ENCODE measurements around the gene ATAD5.
"Not testable (repeated sequence)": the region's sequence is repeated elsewhere in the genome, so short reads cannot be mapped to it uniquely, and the experiment has no call there.

The ATAD5 gene

GRCh38 chr17:30927756-30928155 lies 96.0 kb downstream of the ATAD5 start:
- ChIA-PET POLR2A (no interaction called here), CTCF (interaction anchor here (0.9 to 1.3 kb wide), 2 partner anchors 9 to 21 kb away, joined by 3 read pairs; no protein-coding TSS in a partner anchor)
- H3K27me3 ChIP-seq (replicated peaks in 2 of 5; ENCODE audit: control insufficient read depth in 4 of 5, insufficient read depth in 5 of 5, low read length in 4 of 5), result peaks cover 0 to 28% (median 8%) of the 10 kb centered on the region in 5 experiments
- no peak overlapping the region for H3K4me3 ChIP-seq (ENCODE audit: control insufficient read depth in 1 of 7, extremely low read depth in 1 of 7, insufficient read depth in 4 of 7, low read depth in 2 of 7, low read length in 6 of 7)
- H3K9me3 ChIP-seq (ENCODE audit: control extremely low read depth in 1 of 5, control insufficient read depth in 4 of 5, insufficient read depth in 2 of 5, low read depth in 1 of 5, low read length in 4 of 5), result no peaks in the 10 kb centered on the region
- no peak for DNase-seq
- H3K4me1 ChIP-seq (ENCODE audit: control extremely low read depth in 1 of 4, control insufficient read depth in 4 of 4, insufficient read depth in 4 of 4, low read length in 3 of 4), result peaks cover 0 to 2% (median under 1%) of the 10 kb centered on the region in 4 experiments
- H3K36me3 ChIP-seq (ENCODE audit: control insufficient read depth in 4 of 4, insufficient read depth in 4 of 4, low read length in 3 of 4), result no peaks in the 10 kb centered on the region
- no peak overlapping the region for H3K27ac ChIP-seq (ENCODE audit: insufficient read depth in 1 of 2, low read depth in 1 of 2, low read length in 2 of 2, poor library complexity in 1 of 2, severe bottlenecking in 2 of 2)
- WGBS (ENCODE audit: insufficient coverage), result 100% methylated on average over 2 of the region's 5 CpGs

- Histone ChIP-seq H3K27ac (ENCODE audit: insufficient read depth in 1 of 2, low read depth in 1 of 2, low read length in 2 of 2, poor library complexity in 1 of 2, severe bottlenecking in 2 of 2) (no peak overlapping the region), H3K27me3 (replicated peaks in 2 of 5; ENCODE audit: control insufficient read depth in 4 of 5, insufficient read depth in 5 of 5, low read length in 4 of 5) (peaks cover 0 to 19% (median 6%) of the 10 kb centered on the region in 5 experiments), H3K4me3 (ENCODE audit: control insufficient read depth in 1 of 7, extremely low read depth in 1 of 7, insufficient read depth in 4 of 7, low read depth in 2 of 7, low read length in 6 of 7) (no peak overlapping the region), H3K9me3 (ENCODE audit: control extremely low read depth in 1 of 5, control insufficient read depth in 4 of 5, insufficient read depth in 2 of 5, low read depth in 1 of 5, low read length in 4 of 5) (no peaks in the 10 kb centered on the region), H3K4me1 (ENCODE audit: control extremely low read depth in 1 of 4, control insufficient read depth in 4 of 4, insufficient read depth in 4 of 4, low read length in 3 of 4) (no peaks in the 10 kb centered on the region), H3K36me3 (ENCODE audit: control insufficient read depth in 4 of 4, insufficient read depth in 4 of 4, low read length in 3 of 4) (no peaks in the 10 kb centered on the region)
- ChIA-PET CTCF (interaction anchor here (0.9 to 1.3 kb wide), 2 partner anchors 9 to 21 kb away, joined by 3 read pairs; no protein-coding TSS in a partner anchor), POLR2A (no interaction called here)
- WGBS (ENCODE audit: insufficient coverage), result no CpG with 5 or more reads among the region's 3 CpGs
- DNase-seq, result no peak
Measured at GRCh38 chr17:30928584-30928983, 96.8 kb downstream of the ATAD5 start.

GRCh38 chr17:30929081-30929633 lies 97.4 kb downstream of the ATAD5 start:
- Histone ChIP-seq H3K36me3 (ENCODE audit: control insufficient read depth in 4 of 4, insufficient read depth in 4 of 4, low read length in 3 of 4) (no peaks in the 10 kb centered on the region), H3K4me3 (ENCODE audit: control insufficient read depth in 1 of 7, extremely low read depth in 1 of 7, insufficient read depth in 4 of 7, low read depth in 2 of 7, low read length in 6 of 7) (no peak overlapping the region), H3K9me3 (ENCODE audit: control extremely low read depth in 1 of 5, control insufficient read depth in 4 of 5, insufficient read depth in 2 of 5, low read depth in 1 of 5, low read length in 4 of 5) (no peaks in the 10 kb centered on the region), H3K4me1 (ENCODE audit: control extremely low read depth in 1 of 4, control insufficient read depth in 4 of 4, insufficient read depth in 4 of 4, low read length in 3 of 4) (no peaks in the 10 kb centered on the region), H3K27ac (ENCODE audit: insufficient read depth in 1 of 2, low read depth in 1 of 2, low read length in 2 of 2, poor library complexity in 1 of 2, severe bottlenecking in 2 of 2) (no peak overlapping the region), H3K27me3 (replicated peaks in 2 of 5; ENCODE audit: control insufficient read depth in 4 of 5, insufficient read depth in 5 of 5, low read length in 4 of 5) (peaks cover 0 to 14% (median 4%) of the 10 kb centered on the region in 5 experiments)
- ChIA-PET POLR2A (no interaction called here), CTCF (no interaction called here)
- WGBS (ENCODE audit: insufficient coverage), result 96% methylated on average over 7 of the region's 8 CpGs
- DNase-seq, result no peak

GRCh38 chr17:30929861-30930260 lies 98.1 kb downstream of the ATAD5 start:
- POLR2A ChIA-PET, result interaction anchor here (0.6 kb wide), 1 partner anchor 177 kb away, joined by 3 read pairs; no protein-coding TSS in a partner anchor
- DNase-seq; H3K4me1 ChIP-seq (ENCODE audit: control extremely low read depth in 1 of 4, control insufficient read depth in 4 of 4, insufficient read depth in 4 of 4, low read length in 3 of 4); H3K27ac ChIP-seq (ENCODE audit: insufficient read depth in 1 of 2, low read depth in 1 of 2, low read length in 2 of 2, poor library complexity in 1 of 2, severe bottlenecking in 2 of 2); H3K27me3 ChIP-seq (replicated peaks in 2 of 5; ENCODE audit: control insufficient read depth in 4 of 5, insufficient read depth in 5 of 5, low read length in 4 of 5); CTCF ChIA-PET; H3K4me3 ChIP-seq (ENCODE audit: control insufficient read depth in 1 of 7, extremely low read depth in 1 of 7, insufficient read depth in 4 of 7, low read depth in 2 of 7, low read length in 6 of 7); H3K9me3 ChIP-seq (ENCODE audit: control extremely low read depth in 1 of 5, control insufficient read depth in 4 of 5, insufficient read depth in 2 of 5, low read depth in 1 of 5, low read length in 4 of 5); H3K36me3 ChIP-seq (ENCODE audit: control insufficient read depth in 4 of 4, insufficient read depth in 4 of 4, low read length in 3 of 4): not testable (repeated sequence)
- 100% methylated on average over 2 of the region's 3 CpGs for WGBS (ENCODE audit: insufficient coverage)

- H3K4me3 ChIP-seq (ENCODE audit: control insufficient read depth in 1 of 7, extremely low read depth in 1 of 7, insufficient read depth in 4 of 7, low read depth in 2 of 7, low read length in 6 of 7), result no peak overlapping the region
- H3K9me3 ChIP-seq (ENCODE audit: control extremely low read depth in 1 of 5, control insufficient read depth in 4 of 5, insufficient read depth in 2 of 5, low read depth in 1 of 5, low read length in 4 of 5), result no peaks in the 10 kb centered on the region
- no peaks in the 10 kb centered on the region for H3K36me3 ChIP-seq (ENCODE audit: control insufficient read depth in 4 of 4, insufficient read depth in 4 of 4, low read length in 3 of 4)
- WGBS (ENCODE audit: insufficient coverage), result 100% methylated on average over 3 of the region's 3 CpGs
- H3K4me1 ChIP-seq (ENCODE audit: control extremely low read depth in 1 of 4, control insufficient read depth in 4 of 4, insufficient read depth in 4 of 4, low read length in 3 of 4), result no peaks in the 10 kb centered on the region
- POLR2A ChIA-PET, result no interaction called here
- CTCF ChIA-PET, result interaction anchor here (0.6 to 1.1 kb wide), 2 partner anchors 14 to 285 kb away, joined by 3 read pairs; no protein-coding TSS in a partner anchor
- no peak for DNase-seq
- peaks cover 0 to 7% (median 3%) of the 10 kb centered on the region in 5 experiments for H3K27me3 ChIP-seq (replicated peaks in 2 of 5; ENCODE audit: control insufficient read depth in 4 of 5, insufficient read depth in 5 of 5, low read length in 4 of 5)
- no peak overlapping the region for H3K27ac ChIP-seq (ENCODE audit: insufficient read depth in 1 of 2, low read depth in 1 of 2, low read length in 2 of 2, poor library complexity in 1 of 2, severe bottlenecking in 2 of 2)
Measured at GRCh38 chr17:30930495-30930894, 98.7 kb downstream of the ATAD5 start.

GRCh38 chr17:30931582-30931981 lies 99.8 kb downstream of the ATAD5 start:
- WGBS (ENCODE audit: insufficient coverage), result 98% methylated on average over 7 of the region's 8 CpGs
- H3K27ac ChIP-seq (ENCODE audit: insufficient read depth in 1 of 2, low read depth in 1 of 2, low read length in 2 of 2, poor library complexity in 1 of 2, severe bottlenecking in 2 of 2); H3K4me3 ChIP-seq (ENCODE audit: control insufficient read depth in 1 of 7, extremely low read depth in 1 of 7, insufficient read depth in 4 of 7, low read depth in 2 of 7, low read length in 6 of 7); H3K36me3 ChIP-seq (ENCODE audit: control insufficient read depth in 4 of 4, insufficient read depth in 4 of 4, low read length in 3 of 4); H3K9me3 ChIP-seq (ENCODE audit: control extremely low read depth in 1 of 5, control insufficient read depth in 4 of 5, insufficient read depth in 2 of 5, low read depth in 1 of 5, low read length in 4 of 5); H3K4me1 ChIP-seq (ENCODE audit: control extremely low read depth in 1 of 4, control insufficient read depth in 4 of 4, insufficient read depth in 4 of 4, low read length in 3 of 4); H3K27me3 ChIP-seq (replicated peaks in 2 of 5; ENCODE audit: control insufficient read depth in 4 of 5, insufficient read depth in 5 of 5, low read length in 4 of 5); DNase-seq: not testable (repeated sequence)
- ChIA-PET POLR2A (interaction anchor here (0.6 to 0.9 kb wide), 2 partner anchors 32 to 40 kb away, joined by 3 read pairs; no protein-coding TSS in a partner anchor), CTCF (interaction anchor here (0.5 to 1.1 kb wide), 5 partner anchors 8 to 995 kb away, joined by 3 to 4 read pairs (median 3); no protein-coding TSS in a partner anchor)

- ChIA-PET POLR2A (no interaction called here), CTCF (no interaction called here)
- no peak overlapping the region for H3K4me3 ChIP-seq (ENCODE audit: control insufficient read depth in 1 of 7, extremely low read depth in 1 of 7, insufficient read depth in 4 of 7, low read depth in 2 of 7, low read length in 6 of 7)
- H3K4me1 ChIP-seq (ENCODE audit: control extremely low read depth in 1 of 4, control insufficient read depth in 4 of 4, insufficient read depth in 4 of 4, low read length in 3 of 4), result no peaks in the 10 kb centered on the region
- no peaks in the 10 kb centered on the region for H3K27me3 ChIP-seq (replicated peaks in 2 of 5; ENCODE audit: control insufficient read depth in 4 of 5, insufficient read depth in 5 of 5, low read length in 4 of 5)
- H3K27ac ChIP-seq (ENCODE audit: insufficient read depth in 1 of 2, low read depth in 1 of 2, low read length in 2 of 2, poor library complexity in 1 of 2, severe bottlenecking in 2 of 2), result no peak overlapping the region
- no peaks in the 10 kb centered on the region for H3K9me3 ChIP-seq (ENCODE audit: control extremely low read depth in 1 of 5, control insufficient read depth in 4 of 5, insufficient read depth in 2 of 5, low read depth in 1 of 5, low read length in 4 of 5)
- H3K36me3 ChIP-seq (ENCODE audit: control insufficient read depth in 4 of 4, insufficient read depth in 4 of 4, low read length in 3 of 4), result no peaks in the 10 kb centered on the region
- WGBS (ENCODE audit: insufficient coverage), result 29% methylated on average over 5 of the region's 5 CpGs
- DNase-seq, result peak in 2 of 3 donors; percentile 45 to 59
Measured at GRCh38 chr17:30933966-30934365, 102.2 kb downstream of the ATAD5 start.

All from common myeloid progenitor, CD34-positive (primary cell).